Activated T-helper 1 cell treated with anti-CD3 and anti-CD28 coated beads, Interleukin-12 subunit alpha, Interleukin-12 subunit beta, Interleukin-2, Interleukin-4 antibody, amounts not matched to agents 30 ng/mL and 10 ng/mL and 1 ng/mL, durations not matched to agents 14 hours and 24 hours and 36 hours (primary cell): ENCODE data around the gene RNU6-1. TPM values are rescaled to one million over a fixed set of nuclear protein-coding genes. Genes with fewer than 3 reads are reported as not detected.

ENCODE experiments used
- DNase-seq: peaks from one replicate; pipeline ENCODE4 v3.0.0; 2021; ENCODE audit warnings: low spot score
- H3K27ac Mint-ChIP-seq: one replicate; pipeline ENCODE4 v1.8.0; 2021; ENCODE audit warnings: mild to moderate bottlenecking, mixed read lengths
- H3K27me3 Mint-ChIP-seq: one replicate; pipeline ENCODE4 v1.8.0; 2022; ENCODE audit warnings: mild to moderate bottlenecking, moderate library complexity, mixed read lengths; ENCODE audit not compliant: insufficient read depth
- H3K36me3 Mint-ChIP-seq: one replicate; pipeline ENCODE4 v1.8.0; 2021; ENCODE audit warnings: low read depth, mixed read lengths
- H3K4me1 Mint-ChIP-seq: one replicate; pipeline ENCODE4 v1.8.0; 2021; ENCODE audit warnings: low read depth, mixed read lengths
- H3K4me3 Mint-ChIP-seq: one replicate; pipeline ENCODE4 v1.8.0; 2021; ENCODE audit warnings: mild to moderate bottlenecking, moderate library complexity, mixed read lengths
- H3K9me3 Mint-ChIP-seq: one replicate; pipeline ENCODE4 v1.8.0; 2021; ENCODE audit warnings: mixed read lengths
- intact Hi-C: fragments of 100-400 bp; cut with micrococcal nuclease; formaldehyde crosslinking; loops from one replicate; pipeline ENCODE4 v1.15.1; 2024
- total RNA-seq: library from RNA; stranded (reverse); gene quantifications from 2 replicates; pipeline ENCODE4 v1.2.3, GENCODE V29; 2022

The RNU6-1 gene
- total RNA-seq, 1 donor from 2014 or later, result not detected

DNA sequence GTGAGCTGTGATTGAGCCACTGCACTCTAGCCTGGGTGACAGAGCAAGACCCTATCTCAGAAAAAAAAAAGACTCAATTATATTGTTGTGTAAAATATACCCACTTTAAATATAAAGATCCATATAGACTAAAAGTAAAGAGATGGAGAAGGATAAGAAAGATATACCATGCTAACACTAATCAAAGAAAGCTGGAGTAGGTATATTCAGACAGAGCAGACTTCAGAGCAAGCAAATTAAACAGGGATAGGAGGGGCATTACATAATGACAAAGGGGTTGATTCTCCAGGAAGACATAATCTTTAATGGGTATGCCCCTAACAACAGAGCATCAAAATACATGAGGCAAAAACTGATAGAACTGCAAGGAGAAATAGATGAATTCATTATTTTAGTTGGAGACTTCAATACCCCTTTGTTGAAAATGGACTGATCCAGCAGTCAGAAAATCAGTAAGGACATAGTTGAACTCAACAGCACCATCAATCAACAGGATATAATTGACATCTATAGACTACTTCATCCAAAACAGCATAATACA, 31.1 kb upstream of the RNU6-1 start:
- no peak for DNase-seq
- H3K9me3 Mint-ChIP-seq, result peaks cover 11% of the 10 kb centered on the region
- no peaks in the 10 kb centered on the region for H3K36me3 Mint-ChIP-seq
- no peaks in the 10 kb centered on the region for H3K4me1 Mint-ChIP-seq
- intact Hi-C loops, result no loop called here
- H3K27ac Mint-ChIP-seq, result no peak overlapping the region
- no peak overlapping the region for H3K4me3 Mint-ChIP-seq
- H3K27me3 Mint-ChIP-seq, result peaks cover 19% of the 10 kb centered on the region

DNA sequence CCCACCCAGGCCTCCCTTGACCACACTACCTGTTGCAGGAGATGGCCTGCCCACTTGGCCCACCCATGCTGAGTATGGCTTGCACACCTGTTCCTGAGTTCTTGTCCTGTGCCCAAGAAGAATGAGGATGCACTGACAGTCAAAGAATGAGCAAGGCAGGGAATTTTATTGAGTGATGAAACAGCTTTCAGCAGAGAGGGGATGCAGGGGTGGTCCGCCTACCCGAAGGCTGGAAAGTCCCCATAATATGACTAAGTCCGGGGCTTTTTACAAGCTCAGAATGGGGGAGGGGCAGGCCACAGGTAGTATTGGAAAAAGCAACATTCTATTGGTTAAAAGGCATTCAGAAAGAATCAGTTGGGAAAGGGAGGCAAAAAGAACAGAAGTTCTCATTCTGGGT, 29.9 kb upstream of the RNU6-1 start:
- Mint-ChIP-seq H3K4me1 (no peaks in the 10 kb centered on the region), H3K9me3 (peaks cover 11% of the 10 kb centered on the region), H3K27me3 (peaks cover 23% of the 10 kb centered on the region), H3K36me3 (no peaks in the 10 kb centered on the region), H3K27ac (no peak overlapping the region), H3K4me3 (no peak overlapping the region)
- intact Hi-C loops, result loop anchor here (10.0 kb wide), 1 partner anchor 95 kb away; no protein-coding TSS in a partner anchor
- DNase-seq, result no peak

DNA sequence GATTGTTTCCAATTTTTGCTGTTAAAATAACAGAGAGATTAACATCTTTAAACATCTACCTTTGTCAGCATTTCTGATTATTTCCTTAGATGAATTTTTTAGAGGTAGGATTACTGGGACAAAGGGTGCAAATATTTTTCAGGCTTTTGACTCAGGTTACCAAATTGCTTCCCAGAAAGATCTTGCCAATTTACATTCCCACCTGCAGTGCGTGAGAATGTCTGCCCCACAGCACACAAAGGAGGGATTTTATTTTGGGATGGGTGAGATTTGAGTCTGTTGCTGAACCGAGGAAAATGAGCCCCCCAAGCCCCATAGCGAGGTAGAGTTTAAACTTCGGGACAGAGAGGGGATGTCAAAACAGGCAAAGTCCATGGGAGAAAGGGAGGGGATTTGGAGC, 25.9 kb upstream of the RNU6-1 start:
- Mint-ChIP-seq H3K27me3 (peaks cover 26% of the 10 kb centered on the region), H3K27ac (no peak overlapping the region), H3K9me3 (peaks cover 11% of the 10 kb centered on the region), H3K4me1 (peaks cover 6% of the 10 kb centered on the region), H3K4me3 (no peak overlapping the region), H3K36me3 (no peaks in the 10 kb centered on the region)
- intact Hi-C loops, result loop anchor here (10.0 kb wide), 1 partner anchor 99 kb away; no protein-coding TSS in a partner anchor
- DNase-seq, result no peak

DNA sequence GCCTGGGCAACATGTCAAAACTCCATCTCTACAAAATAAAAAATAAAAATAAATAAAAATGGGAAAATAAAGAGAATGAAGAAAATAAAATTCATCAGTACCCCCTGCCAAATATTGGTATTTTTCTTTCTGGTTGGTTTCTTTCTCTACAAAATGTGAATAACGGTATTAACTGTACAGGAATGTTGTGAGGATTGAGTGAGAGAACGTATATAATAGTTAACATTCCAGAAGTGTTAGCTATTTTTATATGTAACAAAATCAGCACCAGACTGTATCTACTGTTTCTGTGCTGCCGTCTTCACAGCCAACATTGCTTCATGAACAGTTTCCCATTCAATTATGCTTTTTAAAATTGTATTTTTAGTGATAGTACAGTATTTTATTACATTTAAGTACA, 25.5 kb upstream of the RNU6-1 start:
- H3K36me3 Mint-ChIP-seq, result no peaks in the 10 kb centered on the region
- no peak overlapping the region for H3K4me3 Mint-ChIP-seq
- peaks cover 11% of the 10 kb centered on the region for H3K9me3 Mint-ChIP-seq

DNA sequence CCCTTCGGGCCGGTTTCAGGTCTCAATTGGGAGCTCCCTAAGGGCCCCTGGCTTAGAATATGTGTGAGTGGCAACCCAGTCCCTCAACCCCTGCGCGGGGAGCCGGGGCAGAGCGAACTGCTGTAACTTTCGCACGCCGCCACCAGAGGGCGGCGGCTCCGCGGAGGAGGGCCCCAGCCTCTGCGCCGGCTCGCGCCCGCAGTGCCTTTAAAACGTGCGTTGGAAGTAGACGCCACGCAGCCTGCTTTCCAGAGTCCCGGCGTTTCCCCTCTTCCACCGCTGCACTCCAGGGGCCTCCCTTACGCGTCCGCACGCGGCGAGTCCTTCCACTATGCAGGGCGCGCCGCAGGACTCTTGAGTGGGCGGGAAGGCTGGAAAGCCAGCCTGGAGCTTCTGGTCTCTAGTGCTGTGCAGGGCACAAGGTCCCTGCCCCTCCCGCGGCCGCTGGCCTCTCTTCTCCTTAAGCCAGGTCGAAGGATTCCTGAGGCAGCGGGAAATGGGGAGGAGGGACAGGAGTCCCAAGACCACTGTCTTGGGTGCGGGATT, 23.7 kb upstream of the RNU6-1 start:
- peak; percentile 56 for DNase-seq
- intact Hi-C loops, result loop anchor here (1.0 to 10.0 kb wide), 4 partner anchors 101 to 347 kb away; partner anchors contain the start of gene PIAS1
- peak overlapping the region; percentile 65 for H3K4me3 Mint-ChIP-seq
- peaks cover 6% of the 10 kb centered on the region for H3K4me1 Mint-ChIP-seq
- no peaks in the 10 kb centered on the region for H3K9me3 Mint-ChIP-seq
- H3K27me3 Mint-ChIP-seq, result peaks cover 26% of the 10 kb centered on the region
- no peaks in the 10 kb centered on the region for H3K36me3 Mint-ChIP-seq
- no peak overlapping the region for H3K27ac Mint-ChIP-seq

More for the DNA sequence above, 25.5 kb upstream of the RNU6-1 start:
- Mint-ChIP-seq H3K27ac (no peak overlapping the region), H3K27me3 (peaks cover 26% of the 10 kb centered on the region), H3K4me1 (peaks cover 6% of the 10 kb centered on the region)
- intact Hi-C loops, result loop anchor here (10.0 kb wide), 1 partner anchor 99 kb away; no protein-coding TSS in a partner anchor
- no peak for DNase-seq

DNA sequence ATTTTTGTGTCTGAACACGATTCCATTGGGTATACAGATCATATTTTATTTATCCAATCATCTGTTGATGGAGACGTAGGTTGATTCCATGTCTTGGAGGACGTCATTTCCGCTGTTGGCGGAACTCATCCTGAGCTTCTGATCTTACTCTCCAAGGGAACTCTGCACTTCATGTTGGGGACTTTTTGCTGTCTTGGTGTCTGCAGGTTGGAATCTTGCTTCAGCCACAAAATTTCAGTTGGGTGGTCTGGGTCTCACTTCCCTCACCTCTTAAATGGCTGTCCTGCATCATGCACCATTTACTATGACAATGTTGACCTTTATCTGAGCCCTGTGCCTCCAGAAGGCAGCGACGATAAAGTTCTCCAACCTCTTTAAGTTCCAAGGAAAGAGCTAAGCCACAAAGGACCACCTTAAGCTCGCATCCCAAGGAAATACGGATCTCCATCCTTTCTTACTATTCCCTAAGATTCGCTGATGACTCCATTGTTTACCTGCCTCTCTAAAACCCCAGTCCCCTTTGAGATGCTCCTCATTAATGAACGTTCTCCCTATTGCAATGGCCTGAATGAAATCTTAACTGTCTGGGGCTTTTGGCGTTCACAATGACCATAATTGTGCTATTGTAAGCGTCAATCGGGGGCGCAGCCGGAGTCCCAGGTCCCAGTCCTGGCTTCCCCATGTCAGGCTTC, 23.1 kb upstream of the RNU6-1 start:
- H3K27me3 Mint-ChIP-seq, result peaks cover 26% of the 10 kb centered on the region
- DNase-seq, result no peak
- H3K36me3 Mint-ChIP-seq, result no peaks in the 10 kb centered on the region

DNA sequence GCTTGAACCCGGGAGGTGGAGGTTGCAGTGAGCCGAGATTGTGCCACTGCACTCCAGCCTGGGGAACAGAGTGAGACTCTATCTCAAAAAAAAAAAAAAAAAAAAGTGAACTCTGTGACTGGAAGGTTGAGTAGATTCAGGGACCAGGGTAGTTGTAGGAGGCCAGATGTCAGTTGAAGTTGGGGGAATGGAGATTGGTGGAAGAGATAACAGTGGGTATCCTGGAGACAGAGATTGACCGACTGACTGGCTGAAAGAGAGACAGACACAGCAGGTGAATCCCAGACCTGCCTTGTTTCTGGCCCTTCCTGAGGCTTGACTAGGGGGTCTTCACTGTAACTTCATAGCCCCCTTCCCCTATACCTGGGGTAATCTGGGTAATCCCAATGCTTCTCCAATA, 22.1 kb upstream of the RNU6-1 start:
- intact Hi-C loops, result loop anchor here (2.0 to 10.0 kb wide), 3 partner anchors 103 to 349 kb away; partner anchors contain the start of gene PIAS1
- peaks cover 26% of the 10 kb centered on the region for H3K27me3 Mint-ChIP-seq
- H3K4me1 Mint-ChIP-seq, result peaks cover 6% of the 10 kb centered on the region
- H3K27ac Mint-ChIP-seq, result no peak overlapping the region
- DNase-seq, result no peak
- no peaks in the 10 kb centered on the region for H3K36me3 Mint-ChIP-seq
- no peak overlapping the region for H3K4me3 Mint-ChIP-seq
- H3K9me3 Mint-ChIP-seq, result no peaks in the 10 kb centered on the region

More for the DNA sequence above, 23.1 kb upstream of the RNU6-1 start:
- H3K4me3 Mint-ChIP-seq, result peak overlapping the region; percentile 26
- H3K27ac Mint-ChIP-seq, result no peak overlapping the region
- peaks cover 6% of the 10 kb centered on the region for H3K4me1 Mint-ChIP-seq
- no peaks in the 10 kb centered on the region for H3K9me3 Mint-ChIP-seq
- intact Hi-C loops, result loop anchor here (1.0 to 10.0 kb wide), 4 partner anchors 102 to 348 kb away; partner anchors contain the start of gene PIAS1

DNA sequence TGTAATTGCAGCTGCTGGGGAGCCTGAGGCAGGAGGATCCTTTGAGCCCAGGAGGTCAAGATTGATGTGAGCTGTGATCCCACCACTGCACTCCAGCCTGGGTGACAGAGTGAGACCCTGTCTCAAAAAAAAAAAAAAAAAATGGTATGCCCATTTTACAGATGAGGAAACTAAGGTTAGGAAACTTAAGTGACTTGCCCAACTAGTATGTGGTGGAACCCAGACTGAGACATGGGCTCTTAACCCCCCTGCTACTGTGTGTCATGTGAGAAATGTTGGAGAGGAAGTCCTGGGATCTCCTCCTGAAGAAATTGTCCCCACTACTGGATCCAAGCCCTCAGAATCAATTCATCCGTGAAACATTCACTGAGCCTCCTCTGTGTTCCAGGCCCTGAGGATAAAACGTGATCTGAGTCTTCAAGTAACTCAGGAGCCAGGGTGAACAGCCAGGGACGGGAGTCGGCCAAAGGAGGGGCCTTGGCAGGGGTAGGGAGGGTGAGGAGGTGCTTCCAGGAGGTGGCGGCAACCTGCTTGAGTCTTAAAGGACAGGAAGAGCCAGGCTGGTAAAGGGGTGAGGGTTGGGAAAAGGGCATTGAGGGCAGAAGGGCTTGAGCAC, 19.6 kb upstream of the RNU6-1 start:
- Mint-ChIP-seq H3K36me3 (no peaks in the 10 kb centered on the region), H3K27ac (no peak overlapping the region)
- intact Hi-C loops, result no loop called here

DNA sequence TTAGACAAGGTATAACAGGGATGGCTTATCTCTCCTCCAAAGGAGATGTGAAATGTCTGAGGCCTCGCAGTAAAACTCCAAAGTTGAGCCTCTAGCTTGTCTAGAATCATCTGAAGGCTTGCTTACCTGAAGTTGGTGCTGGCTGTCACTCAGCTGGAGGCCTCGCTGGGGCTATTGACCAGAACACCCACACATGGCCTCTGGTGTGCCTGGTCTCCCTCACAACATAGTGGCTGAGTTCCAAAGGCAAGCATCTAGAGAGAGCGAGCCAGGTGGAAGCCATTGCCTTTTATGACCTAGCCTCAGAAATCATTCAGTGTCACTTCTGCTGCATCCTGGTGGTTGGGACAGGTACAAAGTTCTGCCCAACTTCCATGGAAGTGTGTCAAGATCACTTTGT, 17.4 kb upstream of the RNU6-1 start:
- H3K4me1 Mint-ChIP-seq, result peaks cover 7% of the 10 kb centered on the region
- intact Hi-C loops, result no loop called here
- no peaks in the 10 kb centered on the region for H3K36me3 Mint-ChIP-seq
- DNase-seq, result no peak
- no peak overlapping the region for H3K4me3 Mint-ChIP-seq
- H3K27me3 Mint-ChIP-seq, result peaks cover 10% of the 10 kb centered on the region
- no peaks in the 10 kb centered on the region for H3K9me3 Mint-ChIP-seq
- no peak overlapping the region for H3K27ac Mint-ChIP-seq

More for the DNA sequence above, 19.6 kb upstream of the RNU6-1 start:
- peaks cover 15% of the 10 kb centered on the region for H3K27me3 Mint-ChIP-seq
- H3K9me3 Mint-ChIP-seq, result no peaks in the 10 kb centered on the region
- DNase-seq, result no peak
- no peak overlapping the region for H3K4me3 Mint-ChIP-seq
- peaks cover 14% of the 10 kb centered on the region for H3K4me1 Mint-ChIP-seq

DNA sequence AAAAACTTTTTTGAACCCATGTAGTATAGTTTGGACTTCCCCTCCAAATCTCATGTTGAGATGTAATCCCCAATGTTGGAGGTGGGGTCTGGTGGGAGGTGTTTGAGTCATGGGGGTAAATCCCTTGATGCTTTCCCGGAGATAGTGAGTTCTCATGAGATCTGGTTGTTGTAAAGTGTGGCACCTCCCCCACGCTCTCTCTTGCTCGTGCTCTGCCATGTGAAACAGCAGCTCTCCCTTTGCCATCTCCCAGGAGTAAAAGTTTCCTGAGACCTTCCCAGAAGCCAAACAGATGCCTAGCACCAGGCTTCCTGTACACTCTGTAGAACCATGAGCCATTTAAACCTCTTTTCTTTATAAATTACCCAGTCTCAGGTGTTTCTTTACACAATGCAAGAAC, 16.0 kb upstream of the RNU6-1 start:
- no peak overlapping the region for H3K4me3 Mint-ChIP-seq
- H3K4me1 Mint-ChIP-seq, result peaks cover 7% of the 10 kb centered on the region
- no peaks in the 10 kb centered on the region for H3K9me3 Mint-ChIP-seq
- no peak overlapping the region for H3K27ac Mint-ChIP-seq
- intact Hi-C loops, result no loop called here
- peaks cover 2% of the 10 kb centered on the region for H3K27me3 Mint-ChIP-seq
- no peak for DNase-seq
- no peaks in the 10 kb centered on the region for H3K36me3 Mint-ChIP-seq

DNA sequence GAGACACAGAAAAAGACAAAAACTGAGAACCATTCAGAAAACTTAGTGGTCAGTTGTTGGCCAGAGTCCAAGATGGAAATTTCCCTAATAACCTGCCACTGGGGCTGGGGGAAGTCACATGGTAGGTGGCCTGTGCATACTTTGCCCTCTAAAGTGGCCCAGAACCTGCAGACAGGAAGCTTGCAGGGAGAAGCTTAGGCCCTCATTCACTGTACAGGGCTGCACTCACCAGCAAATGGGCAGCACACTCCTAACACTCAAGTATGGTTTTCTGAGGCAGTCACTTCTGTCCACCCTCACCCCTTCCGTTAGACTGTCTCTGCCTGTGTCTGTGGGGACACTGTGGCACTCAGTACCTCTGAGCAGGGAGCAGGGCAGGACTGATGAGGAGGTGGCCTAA, 14.5 kb upstream of the RNU6-1 start:
- no peak for DNase-seq
- intact Hi-C loops, result no loop called here
- Mint-ChIP-seq H3K36me3 (no peaks in the 10 kb centered on the region), H3K27me3 (peaks cover 2% of the 10 kb centered on the region), H3K27ac (no peak overlapping the region), H3K4me1 (peaks cover 7% of the 10 kb centered on the region), H3K9me3 (no peaks in the 10 kb centered on the region), H3K4me3 (no peak overlapping the region)

DNA sequence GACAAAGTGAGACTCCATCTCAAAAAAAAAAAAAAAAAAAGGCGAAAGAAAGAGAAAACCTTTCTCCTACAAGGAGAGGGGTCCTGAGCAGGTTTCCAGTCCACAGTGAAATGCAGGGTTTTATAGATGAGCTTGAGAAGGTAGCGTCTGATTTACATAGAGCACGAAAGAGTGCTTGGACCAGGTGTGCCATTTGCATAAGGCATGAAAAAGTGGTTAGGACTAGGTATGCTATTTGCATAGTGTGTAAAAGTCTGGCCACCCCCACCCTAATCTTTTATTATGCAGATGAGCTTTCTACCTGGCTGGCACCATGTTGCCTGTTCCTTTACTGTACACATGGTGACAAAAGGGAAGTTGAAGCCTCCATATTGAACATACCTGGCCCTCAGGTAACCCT, 13.6 kb upstream of the RNU6-1 start:
- Mint-ChIP-seq H3K36me3 (no peaks in the 10 kb centered on the region), H3K27me3 (peaks cover 2% of the 10 kb centered on the region), H3K27ac (no peak overlapping the region), H3K4me1 (peaks cover 7% of the 10 kb centered on the region), H3K4me3 (no peak overlapping the region), H3K9me3 (no peaks in the 10 kb centered on the region)
- DNase-seq, result no peak
- intact Hi-C loops, result no loop called here

DNA sequence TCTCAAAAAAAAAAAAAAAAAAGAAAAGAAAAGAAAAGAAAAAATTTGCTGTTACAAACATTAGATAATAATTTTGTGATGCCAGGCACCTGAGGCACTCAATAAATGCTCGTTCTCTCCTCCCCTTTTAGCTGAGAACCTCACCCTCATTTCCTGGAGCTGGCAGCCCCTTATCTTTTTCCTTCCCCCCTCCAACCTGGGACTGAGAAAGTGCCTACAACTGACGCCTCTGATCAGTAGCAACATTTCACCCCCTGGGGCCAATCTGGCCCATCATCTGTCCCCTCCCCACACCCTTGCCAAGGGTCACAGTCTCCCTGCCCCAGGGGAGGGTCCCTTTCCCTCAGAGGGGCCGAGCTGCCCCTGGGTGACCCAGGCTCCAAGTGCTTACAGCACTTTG, 12.6 kb upstream of the RNU6-1 start:
- Mint-ChIP-seq H3K9me3 (no peaks in the 10 kb centered on the region), H3K4me3 (no peak overlapping the region), H3K4me1 (peaks cover 7% of the 10 kb centered on the region), H3K36me3 (no peaks in the 10 kb centered on the region), H3K27ac (no peak overlapping the region), H3K27me3 (no peaks in the 10 kb centered on the region)
- intact Hi-C loops, result no loop called here
- no peak for DNase-seq
